GM23338 (cell line): ENCODE data around the gene LRRC26.

ENCODE experiments used
- EZH2 ChIP-seq: fragments of 200-600 bp; sonication (generic); IDR thresholded peaks from one replicate; pipeline ENCODE4 v1.8.0; 2017; ENCODE audit warnings: antibody characterized with exemption, mild to moderate bottlenecking, low read depth; ENCODE audit not compliant: unreplicated experiment
- EZH2phosphoT487 ChIP-seq: fragments of 200-600 bp; sonication (generic); IDR thresholded peaks from one replicate; pipeline ENCODE4 v1.8.1; 2018; ENCODE audit warnings: antibody characterized with exemption; ENCODE audit not compliant: unreplicated experiment
- TF ChIP-seq, protein P1 (sequence below): IDR thresholded peaks from 2 replicates; pipeline ENCODE4 v1.6.1; 2016; ENCODE audit warnings: antibody characterized with exemption
- TF ChIP-seq, protein P2 (sequence below), 2 experiments: fragments of 200-600 bp in 1 of 2; sonication (generic) in 1 of 2; conservative IDR thresholded peaks; 2 replicates each; pipeline versions ENCODE4 v1.5.1 to v1.6.1; 2016 to 2017; ENCODE audit warnings: antibody characterized with exemption in 2 of 2, low read depth in 2 of 2, mild to moderate bottlenecking in 2 of 2, moderate library complexity in 1 of 2

DNA sequence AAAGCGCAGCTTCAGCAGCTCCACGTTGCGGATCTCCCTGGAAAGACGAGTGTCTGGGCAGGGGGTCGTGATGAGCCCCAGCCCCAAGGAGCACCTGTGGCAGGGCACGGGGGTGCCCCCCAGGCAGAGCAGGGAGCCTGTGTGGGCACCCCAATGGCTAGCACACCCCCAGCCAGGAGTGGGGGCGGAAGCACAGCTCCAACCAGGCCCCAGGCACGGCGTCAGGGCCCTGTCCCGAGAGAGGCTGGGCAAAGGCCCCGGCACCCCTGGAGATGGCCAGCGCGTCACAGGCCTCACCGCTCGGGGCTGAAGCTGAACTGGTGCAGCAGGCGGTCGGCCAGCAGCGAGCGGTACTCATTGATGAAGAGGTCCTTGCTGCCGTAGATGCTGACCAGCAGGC, 10.6 kb upstream of the LRRC26 start:
- TF ChIP-seq, protein P1, sequence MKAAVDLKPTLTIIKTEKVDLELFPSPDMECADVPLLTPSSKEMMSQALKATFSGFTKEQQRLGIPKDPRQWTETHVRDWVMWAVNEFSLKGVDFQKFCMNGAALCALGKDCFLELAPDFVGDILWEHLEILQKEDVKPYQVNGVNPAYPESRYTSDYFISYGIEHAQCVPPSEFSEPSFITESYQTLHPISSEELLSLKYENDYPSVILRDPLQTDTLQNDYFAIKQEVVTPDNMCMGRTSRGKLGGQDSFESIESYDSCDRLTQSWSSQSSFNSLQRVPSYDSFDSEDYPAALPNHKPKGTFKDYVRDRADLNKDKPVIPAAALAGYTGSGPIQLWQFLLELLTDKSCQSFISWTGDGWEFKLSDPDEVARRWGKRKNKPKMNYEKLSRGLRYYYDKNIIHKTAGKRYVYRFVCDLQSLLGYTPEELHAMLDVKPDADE, result no peak
- TF ChIP-seq, protein P2, sequence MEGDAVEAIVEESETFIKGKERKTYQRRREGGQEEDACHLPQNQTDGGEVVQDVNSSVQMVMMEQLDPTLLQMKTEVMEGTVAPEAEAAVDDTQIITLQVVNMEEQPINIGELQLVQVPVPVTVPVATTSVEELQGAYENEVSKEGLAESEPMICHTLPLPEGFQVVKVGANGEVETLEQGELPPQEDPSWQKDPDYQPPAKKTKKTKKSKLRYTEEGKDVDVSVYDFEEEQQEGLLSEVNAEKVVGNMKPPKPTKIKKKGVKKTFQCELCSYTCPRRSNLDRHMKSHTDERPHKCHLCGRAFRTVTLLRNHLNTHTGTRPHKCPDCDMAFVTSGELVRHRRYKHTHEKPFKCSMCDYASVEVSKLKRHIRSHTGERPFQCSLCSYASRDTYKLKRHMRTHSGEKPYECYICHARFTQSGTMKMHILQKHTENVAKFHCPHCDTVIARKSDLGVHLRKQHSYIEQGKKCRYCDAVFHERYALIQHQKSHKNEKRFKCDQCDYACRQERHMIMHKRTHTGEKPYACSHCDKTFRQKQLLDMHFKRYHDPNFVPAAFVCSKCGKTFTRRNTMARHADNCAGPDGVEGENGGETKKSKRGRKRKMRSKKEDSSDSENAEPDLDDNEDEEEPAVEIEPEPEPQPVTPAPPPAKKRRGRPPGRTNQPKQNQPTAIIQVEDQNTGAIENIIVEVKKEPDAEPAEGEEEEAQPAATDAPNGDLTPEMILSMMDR (conservative IDR thresholded peaks at IDR 0.05; ENCODE audit: low read depth in 2 of 2), result no peak
- TF ChIP-seq EZH2phosphoT487, result no peak
- no peak for TF ChIP-seq EZH2
